Dedifferentiated amniotic fluid mesenchymal stem cell (primary cell): Measurements from ENCODE around the gene VWA8.
"Not testable (repeated sequence)": the region's sequence is repeated elsewhere in the genome, so short reads cannot be mapped to it uniquely, and the experiment has no call there.

ENCODE experiments used
- DNase-seq: peaks from one replicate; pipeline ENCODE4 v3.0.0-alpha.2; 2016; ENCODE audit errors: extremely low spot score

VWA8 gene

DNA sequence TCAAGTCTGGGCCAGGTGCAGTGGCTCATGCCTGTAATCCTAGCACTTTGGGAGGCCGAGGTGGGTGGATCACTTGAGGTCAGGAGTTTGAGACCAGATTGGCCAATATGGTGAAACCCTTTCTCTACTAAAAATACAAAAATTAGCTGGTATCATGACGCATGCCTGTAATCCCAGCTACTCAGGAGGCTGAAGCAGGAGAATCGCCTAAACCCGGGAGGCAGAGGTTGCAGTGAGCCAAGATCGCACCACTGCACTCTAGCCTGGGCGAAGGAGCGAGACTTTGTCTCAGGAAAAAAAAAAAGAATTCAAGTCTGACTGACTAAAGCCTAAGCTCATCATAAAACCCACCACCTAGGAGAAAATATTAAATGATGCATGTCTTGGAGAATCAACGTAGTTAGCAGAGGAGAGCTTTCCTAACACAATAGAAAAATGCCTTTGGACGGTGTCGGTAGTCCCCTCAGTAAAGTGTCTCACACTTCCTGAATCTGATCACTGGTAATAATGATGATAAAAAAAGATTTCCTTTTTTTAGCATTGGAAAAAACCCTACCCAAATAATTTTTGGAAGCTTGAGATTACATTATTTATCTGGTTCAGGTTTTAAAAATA, 313.1 kb downstream of the VWA8 start:
- not testable (repeated sequence) for DNase-seq

DNA sequence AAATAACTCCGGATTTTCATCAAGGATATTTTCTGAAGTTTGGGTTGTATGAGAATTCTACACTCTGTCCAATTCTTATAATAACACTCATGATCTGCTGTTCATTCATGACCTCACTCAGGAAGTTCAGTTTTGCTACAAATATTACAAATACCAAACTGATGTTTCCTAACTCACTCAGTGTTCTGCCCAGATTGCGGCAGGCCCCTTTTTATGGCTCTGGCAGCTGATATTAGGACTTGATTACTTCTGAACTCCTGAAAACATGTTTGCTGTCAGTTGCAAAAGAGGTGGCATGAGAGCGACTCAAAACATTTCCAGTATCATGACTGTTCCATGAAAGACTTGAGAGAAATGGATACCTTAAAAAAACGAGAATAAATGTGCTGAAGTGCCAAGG, 315.6 kb downstream of the VWA8 start:
- peak; percentile 52 for DNase-seq

DNA sequence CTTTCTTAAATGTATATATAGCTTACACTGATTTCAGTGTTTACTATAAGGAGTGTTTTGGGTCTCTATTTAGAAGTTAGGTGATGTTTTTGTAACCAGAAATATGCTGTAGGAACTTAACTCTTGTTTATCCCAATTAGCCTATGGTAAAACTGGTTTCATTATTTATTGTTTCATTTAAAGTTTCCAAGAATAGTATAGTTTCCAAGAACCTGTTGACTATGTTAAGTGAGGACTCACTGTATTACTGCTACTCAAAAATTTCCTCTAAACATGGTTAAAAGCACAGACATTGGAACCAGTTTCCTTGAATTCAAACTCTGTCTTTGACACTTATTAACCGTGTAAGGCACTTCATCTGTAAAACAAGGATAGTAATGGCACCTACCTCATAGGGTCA, 316.2 kb downstream of the VWA8 start:
- DNase-seq, result no peak

DNA sequence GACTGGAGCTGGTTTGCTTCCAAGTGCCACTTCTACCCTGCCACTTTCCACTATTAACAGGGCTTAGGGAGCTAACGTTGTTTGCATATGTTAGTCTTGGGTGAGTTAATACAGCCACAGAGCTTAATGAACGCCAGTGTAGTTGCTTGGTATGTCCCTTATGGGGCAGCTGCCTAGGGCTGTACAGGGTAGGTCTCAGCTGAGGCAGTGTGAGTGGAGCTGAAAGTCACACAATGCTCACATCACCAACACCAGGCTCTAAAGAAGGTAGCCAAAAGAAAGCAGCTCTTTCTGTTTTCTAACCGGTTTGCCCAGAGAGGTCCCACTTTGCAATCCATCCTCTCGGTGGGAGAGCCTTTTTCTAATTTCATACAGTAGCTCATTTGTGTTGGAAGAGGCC, 317.4 kb downstream of the VWA8 start:
- DNase-seq, result no peak

DNA sequence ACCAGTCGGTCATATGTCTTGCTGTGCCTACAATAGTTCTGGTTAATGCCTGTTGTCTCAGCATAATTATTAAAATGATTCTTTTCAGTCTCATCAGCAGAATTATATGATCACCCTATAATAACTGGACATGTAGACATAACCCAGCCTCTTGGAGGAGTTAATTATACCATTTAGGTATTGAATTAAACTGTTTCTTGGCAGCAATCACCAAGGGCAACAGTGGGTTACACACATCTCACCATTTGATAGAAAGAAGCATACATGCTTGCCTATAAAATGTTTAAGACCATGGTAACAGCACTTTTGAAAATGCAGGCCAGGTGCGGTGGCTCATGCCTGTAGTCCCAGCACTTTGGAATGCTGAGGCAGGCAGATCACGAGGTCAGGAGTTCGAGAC, 318.9 kb downstream of the VWA8 start:
- no peak for DNase-seq

DNA sequence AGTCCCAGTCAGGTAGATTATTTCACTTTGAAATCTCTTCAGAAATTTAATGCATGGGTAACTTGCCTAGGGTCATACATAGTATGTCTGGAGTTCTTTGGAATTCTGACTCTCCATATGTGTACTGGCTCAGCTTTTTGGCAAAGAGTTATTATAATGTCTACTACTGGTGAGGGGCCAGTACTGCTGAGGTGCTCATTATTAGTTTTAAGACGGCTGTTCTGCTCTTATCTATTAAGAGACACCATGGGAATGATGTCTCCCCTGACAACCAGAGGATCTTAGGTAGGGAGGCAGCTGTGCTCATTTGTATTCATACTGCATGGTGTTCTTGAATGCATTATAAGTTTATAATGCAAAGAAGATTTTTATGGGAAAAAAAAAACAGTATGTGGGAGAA, 319.5 kb downstream of the VWA8 start:
- DNase-seq, result no peak

DNA sequence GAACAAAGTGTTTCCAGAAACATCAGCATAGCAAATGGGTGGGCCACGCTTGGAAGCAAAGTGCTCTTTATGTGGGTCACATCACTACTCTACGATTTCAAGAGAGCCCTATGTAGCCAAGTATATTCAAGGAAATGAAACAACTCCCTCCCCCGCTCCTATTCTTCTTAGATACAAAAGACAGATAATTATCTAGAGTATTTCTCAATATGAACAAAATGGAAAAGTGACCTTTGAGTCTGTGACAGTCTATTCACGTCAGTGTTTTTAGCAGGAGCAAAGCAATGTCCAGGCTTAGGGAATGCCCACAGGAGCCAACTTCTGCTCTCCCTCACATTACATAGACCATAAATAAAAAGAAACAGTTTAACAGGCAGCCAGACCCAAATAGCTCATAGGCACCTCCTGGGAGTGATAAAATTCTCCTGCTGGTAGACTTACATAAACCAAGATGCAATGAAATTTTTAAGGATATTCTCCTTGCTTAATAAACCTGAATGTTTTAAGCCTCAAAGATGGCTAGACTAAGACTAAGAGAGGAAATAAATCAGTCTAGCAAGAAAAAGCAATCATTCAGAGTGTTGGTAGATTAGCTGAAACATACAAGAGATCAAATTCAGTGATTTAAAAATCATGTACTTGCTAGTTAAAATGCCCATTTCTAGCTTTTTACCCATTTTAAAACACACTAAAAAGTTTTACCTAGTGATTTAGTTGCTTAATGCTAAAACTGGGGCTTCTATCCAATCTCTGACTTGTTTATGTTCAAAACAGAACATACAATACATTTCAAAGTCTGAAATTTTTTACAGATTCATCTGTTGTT, 320.7 kb downstream of the VWA8 start:
- no peak for DNase-seq

DNA sequence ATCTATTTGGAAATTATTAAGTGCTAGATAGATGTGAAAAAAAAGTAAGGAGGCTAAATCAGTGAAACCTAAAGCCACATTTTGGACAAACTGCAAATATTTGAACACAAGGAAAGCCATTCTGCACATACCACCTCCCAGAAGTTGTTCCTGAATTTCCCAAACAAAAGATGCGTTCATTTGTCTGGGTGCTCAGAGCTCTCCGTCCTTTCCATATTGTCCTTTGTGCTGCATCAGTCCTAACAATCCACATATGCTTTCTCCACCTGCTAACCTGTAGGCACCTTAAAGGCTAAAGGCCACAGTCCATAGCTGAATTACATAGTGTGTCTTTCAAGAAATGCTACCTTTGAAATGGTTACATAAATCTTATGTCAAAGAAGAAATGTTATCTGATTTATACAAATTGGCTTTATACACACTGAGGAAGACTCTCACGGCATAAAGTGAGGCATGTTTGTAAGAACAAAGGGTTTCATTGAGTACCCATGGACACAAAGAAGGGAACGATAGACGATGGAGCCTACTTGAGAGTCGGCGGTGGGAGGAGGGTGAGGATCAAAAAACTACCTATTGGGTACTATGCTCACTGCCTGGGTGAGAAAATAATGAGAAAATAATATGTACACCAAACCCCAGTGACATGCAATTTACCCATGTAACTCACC, 321.5 kb downstream of the VWA8 start:
- DNase-seq, result no peak

DNA sequence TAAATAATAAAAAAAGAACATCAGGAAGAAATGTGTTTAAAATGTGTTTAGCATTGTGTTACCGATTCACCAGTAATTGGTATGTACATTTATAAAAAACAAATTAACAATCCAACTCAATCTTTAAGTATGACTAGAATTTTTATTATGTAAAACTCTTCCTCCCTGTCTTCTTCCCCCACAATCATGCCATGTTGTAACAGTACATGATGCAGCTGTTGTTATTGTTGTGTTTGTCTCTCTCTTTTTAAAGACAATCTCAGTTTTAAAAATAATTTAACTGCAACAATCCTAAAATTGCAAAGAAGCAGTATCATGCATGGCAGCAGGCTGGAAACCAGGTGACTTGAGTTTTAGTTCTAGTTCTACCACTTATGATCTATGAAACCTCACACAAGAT, 323.3 kb downstream of the VWA8 start:
- no peak for DNase-seq

DNA sequence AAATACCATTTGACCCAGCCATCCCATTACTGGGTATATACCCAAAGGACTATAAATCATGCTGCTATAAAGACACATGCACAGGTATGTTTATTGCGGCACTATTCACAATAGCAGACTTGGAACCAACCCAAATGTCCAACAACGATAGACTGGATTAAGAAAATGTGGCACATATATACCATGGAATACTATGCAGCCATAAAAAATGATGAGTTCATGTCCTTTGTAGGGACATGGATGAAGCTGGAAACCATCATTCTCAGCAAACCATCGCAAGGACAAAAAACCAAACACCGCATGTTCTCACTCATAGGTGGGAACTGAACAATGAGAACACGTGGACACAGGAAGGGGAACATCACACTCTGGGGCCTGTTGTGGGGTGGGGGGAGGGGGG, 323.9 kb downstream of the VWA8 start:
- not testable (repeated sequence) for DNase-seq

DNA sequence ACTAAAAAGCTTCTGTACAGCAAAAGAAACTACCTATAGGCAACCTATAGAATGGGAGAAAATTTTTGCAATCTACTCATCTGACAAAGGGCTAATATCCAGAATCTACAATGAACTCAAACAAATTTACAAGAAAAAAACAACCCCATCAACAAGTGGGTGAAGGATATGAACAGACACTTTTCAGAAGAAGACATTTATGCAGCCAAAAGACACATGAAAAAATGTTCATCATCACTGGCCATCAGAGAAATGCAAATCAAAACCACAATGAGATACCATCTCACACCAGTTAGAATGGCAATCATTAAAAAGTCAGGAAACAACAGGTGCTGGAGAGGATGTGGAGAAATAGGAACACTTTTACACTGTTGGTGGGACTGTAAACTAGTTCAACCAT, 324.3 kb downstream of the VWA8 start:
- DNase-seq, result not testable (repeated sequence)

DNA sequence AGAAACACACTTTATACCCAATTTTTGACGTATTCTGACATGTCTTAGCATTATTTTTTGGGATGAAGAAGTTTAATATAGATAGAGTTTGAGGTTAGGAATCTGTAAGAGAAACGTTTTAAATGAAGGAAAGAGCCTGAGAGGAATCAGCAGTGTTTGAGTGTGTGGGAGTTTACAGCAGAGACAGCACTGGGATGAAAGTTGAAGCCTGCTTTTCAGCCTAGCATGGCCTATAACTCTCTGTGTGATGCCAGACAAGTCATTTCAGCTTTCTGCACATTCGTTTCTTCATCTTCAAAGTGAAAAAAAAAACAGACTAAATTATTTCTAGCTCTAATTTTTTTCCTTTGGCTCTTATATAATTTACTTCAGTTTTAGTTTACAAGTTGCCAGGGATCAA, 326.5 kb downstream of the VWA8 start:
- DNase-seq, result no peak

DNA sequence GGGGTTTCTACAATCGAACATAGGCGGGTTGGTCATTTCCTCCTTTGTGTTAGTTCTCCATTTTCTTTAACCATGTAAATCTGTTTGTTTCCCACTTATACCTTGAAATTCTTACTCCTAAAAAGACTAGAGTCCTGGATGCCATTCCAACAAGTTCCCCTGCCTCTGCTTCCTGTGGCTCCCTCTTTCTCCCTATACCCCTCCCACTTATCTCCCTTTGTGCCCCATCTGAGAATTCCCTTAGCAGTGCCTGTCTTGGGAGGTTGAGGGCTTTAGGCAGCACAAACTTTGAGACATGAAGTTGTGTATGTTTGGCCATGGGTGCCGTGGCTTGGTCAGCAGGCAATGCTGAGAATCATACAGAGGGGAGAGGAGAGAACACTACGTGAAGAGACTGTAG, 327.1 kb downstream of the VWA8 start:
- no peak for DNase-seq

DNA sequence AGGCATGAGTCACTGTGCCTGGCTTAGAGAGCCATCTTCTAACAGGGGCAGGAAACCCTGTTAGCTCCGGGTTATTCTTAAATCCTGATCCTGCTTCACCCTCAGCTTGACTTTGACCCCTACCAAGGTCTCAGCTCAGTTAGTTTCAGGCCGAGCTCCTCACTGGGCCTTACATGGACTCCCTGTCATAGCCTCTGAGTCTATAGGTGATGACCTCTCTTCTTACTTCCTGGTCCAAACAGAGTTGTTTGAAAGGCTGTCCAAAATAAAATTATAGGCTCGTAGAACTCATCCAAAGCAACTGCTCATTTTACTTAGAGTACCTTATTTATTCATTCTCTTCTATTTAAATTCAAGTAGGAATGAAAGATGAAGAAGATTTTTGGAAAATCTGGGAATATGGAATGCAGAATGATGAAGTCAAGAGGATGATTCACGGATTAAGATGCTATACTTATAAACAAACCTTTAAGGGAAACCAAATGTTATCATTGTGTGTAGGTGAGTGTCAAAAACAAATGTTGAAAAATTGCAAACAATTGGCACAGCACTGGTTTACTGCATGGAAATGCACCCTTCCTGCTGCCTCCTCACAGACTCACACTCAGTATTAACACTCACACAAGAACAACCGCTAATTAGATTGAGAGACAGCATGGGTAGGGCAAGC, 329.5 kb downstream of the VWA8 start:
- DNase-seq, result no peak

DNA sequence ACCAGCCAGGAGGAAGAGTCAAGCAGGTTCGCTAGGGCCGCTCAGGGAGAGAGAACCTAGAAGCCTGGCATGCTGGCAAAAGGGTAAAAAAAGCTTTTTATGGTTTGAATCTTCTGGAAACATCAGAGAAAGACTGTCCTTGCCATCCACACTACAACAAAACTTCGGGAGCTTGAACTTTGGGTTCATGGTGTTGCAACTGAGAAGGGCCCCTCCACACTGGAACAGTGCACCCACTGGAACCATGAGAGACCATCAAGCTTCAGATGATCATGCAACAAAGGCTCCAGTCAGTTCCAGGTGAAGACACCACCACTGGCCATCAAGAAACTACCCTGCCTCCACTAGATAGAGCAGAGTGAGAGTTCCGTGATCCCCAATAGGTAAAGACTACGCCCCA, 333.5 kb downstream of the VWA8 start:
- DNase-seq, result no peak

DNA sequence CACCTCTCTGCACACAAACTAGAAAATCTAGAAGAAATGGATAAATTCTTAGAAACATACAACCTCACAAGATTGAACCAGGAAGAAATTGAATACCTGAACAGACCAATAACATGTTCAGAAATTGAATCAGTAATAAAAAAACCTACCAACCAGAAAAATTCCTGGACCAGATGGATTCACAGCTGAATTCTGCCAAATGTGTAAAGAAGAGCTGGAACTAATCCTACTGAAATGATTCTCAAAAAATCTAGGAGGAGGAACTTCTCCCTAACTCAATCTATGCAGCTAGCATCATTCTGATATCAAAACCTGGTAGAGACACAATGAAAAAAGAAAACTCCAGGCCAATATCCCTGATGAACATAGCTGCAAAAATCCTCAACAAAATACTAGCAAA, 336.9 kb downstream of the VWA8 start:
- no peak for DNase-seq

DNA sequence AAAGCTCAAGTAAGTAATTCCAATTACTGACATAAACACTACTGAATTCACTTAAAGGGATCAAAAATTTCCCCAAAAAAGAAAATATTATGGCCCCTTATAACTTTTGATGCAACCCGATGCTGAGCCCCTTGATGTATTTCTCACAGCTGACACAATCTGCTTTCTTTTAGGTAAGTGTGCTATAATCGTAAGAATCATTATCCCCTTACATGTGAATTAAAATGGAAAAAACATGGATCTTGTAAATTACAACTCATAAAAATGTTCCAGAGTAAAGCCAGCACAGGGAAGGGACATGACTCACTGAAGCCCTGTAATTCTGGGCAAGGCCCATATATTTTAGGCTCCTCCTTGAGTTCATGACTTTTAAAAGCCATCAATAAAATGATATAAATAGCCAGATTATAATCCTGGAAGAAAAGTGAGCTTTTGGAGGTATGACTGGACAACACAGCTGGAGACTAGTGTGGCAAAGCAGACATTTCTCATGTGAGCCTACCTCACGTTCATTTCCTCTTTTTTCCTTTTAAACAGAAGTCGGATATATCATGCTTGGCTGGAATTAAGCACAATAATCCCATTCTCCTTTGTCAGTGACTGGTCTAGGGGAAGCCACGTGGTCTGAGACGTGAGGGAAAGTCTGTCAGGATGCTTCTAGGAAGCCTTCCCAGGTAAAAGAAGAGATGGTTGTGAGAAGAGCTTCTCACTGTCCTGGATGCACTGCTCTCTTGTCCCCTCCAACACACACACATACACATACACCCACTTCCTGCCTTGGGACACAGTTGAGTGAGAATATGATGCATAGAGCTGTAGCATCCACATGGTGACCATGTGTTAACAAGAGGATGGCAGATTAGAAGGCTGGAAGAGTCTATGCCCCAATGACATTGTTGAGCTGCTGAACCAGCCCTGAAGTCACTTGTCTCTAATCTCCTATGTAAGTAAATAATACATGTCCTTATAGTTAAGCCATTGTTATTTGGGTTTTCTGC, 338.2 kb downstream of the VWA8 start:
- no peak for DNase-seq

DNA sequence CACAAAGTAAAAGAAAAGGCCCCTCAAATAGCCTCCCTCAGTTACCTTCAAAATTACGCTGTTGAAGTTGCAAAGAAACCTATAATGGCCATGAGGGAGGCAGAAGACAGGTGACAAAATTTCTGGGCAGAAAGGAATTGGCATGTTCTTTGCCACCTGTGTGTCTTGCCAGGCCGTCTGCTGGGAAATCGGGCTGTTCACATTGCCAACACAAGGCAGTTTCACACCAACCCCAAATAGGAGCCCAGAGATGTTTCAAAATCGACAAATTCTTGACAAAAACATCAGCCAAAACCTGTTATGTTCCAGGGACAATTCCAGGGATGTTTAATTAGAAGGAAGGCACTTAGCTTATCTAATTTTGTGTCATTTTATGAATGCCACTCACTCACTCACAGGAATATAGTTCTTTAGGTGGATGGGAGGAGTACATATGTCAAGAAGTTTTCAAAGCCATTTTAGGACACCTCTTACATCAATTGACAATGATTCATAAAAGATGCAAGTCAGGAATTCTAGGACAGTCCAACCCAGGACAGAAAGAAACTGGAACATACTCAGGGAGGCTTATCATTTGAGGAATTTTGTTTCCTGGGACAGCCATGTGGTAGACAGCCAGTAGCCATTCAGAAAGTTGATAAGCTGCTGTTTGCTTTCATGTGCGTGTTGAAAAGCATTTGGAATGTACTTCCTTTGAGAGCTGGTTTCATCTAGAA, 339.0 kb downstream of the VWA8 start:
- no peak for DNase-seq

DNA sequence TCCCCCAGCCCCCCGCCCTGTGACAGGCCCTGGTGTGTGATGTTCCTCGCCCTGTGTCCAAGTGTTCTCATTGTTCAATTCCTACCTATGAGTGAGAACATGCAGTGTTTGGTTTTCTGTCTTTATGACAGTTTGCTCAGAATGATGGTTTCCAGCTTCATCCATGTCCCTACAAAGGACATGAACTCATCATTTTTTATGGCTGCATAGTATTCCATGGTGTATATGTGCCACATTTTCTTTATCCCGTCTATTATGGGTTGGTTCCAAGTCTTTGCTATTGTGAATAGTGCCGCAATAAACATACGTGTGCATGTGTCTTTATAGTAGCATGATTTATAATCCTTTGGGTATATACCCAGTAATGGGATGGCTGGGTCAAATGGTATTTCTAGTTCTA, 343.3 kb downstream of the VWA8 start:
- not testable (repeated sequence) for DNase-seq

DNA sequence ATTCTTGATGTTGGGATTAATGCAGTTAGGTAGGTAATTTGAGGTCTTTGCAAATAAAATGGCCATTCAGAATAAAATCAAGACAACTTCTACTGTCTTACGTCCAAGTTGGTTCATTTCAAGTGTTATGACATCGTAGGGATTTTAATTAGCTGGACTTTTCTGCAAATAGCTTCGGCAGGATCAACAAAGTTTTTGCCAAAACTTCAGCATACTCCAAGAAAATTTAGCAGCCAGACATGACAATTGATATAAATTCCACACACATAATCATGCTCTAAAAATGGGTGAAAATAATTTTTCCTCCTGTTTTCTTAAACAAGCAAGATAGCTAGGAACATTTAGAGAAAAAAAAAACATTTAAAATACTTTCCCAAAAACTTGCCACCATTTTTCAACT, 344.8 kb downstream of the VWA8 start:
- DNase-seq, result no peak

DNA sequence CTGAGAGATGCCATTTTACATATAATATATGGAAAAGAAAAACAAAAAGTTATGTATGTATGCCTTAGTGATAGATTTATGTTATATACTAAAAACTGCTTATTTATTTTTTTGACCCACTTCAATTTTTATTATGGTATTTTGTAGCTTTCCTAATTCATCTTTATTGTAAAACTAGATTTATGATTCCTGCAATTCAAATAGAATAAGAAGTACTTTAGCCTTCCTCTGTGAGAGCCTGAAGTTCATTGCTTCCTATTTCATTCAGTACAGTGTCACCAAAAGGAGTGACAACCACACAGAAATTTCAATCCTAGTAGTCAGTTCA, 345.4 kb downstream of the VWA8 start:
- no peak for DNase-seq
